Activated CD4-positive, alpha-beta T cell treated with anti-CD3 and anti-CD28 coated beads, Interleukin-2, amount 50 U/mL, for 24 hours (primary cell): Measurements from ENCODE around the gene POLR1E.
A peak's percentile ranks its signal among the peaks of the same experiment; 100 is the strongest.
"Not testable (repeated sequence)": the region's sequence is repeated elsewhere in the genome, so short reads cannot be mapped to it uniquely, and the experiment has no call there.

ENCODE experiments used
- DNase-seq, 2 donors: peaks; one replicate each; pipeline ENCODE4 v3.0.0-alpha.2; 2020; ENCODE audit warnings: low read depth in 1 of 2, low spot score in 1 of 2

The POLR1E gene

GRCh38 chr9:37464426-37465248 is 21.1 kb upstream of the POLR1E start:
- peak in 1 of 2 donors; percentile 43 for DNase-seq

GRCh38 chr9:37465249-37466036 is 20.3 kb upstream of the POLR1E start, which contains the start of gene ZBTB5:
ZBTB5 (minus strand) TSS chr9:37465450; CDS start chr9:37442551, 22,899 bp downstream.
- DNase-seq = peak; percentile 96 to 99

- DNase-seq = peak in 1 of 2 donors; percentile 16
These were observed 19.6 kb upstream of the POLR1E start for GRCh38 chr9:37466037-37466709.

- DNase-seq = not testable (repeated sequence)
These were observed 18.2 kb upstream of the POLR1E start for GRCh38 chr9:37467530-37467929.

- no peak for DNase-seq
These were observed 17.1 kb upstream of the POLR1E start for GRCh38 chr9:37468620-37469019.

- no peak for DNase-seq
These were observed 13.6 kb upstream of the POLR1E start for GRCh38 chr9:37471942-37472684.

GRCh38 chr9:37473982-37474381 is 11.8 kb upstream of the POLR1E start:
- DNase-seq = not testable (repeated sequence)

GRCh38 chr9:37474438-37474837 is 11.3 kb upstream of the POLR1E start:
- DNase-seq = no peak

GRCh38 chr9:37476930-37477329 is 8.8 kb upstream of the POLR1E start:
- no peak for DNase-seq

- DNase-seq = not testable (repeated sequence)
These were observed 8.3 kb upstream of the POLR1E start for GRCh38 chr9:37477443-37477842.

GRCh38 chr9:37477987-37478619 is 7.6 kb upstream of the POLR1E start:
- DNase-seq = not testable (repeated sequence)

GRCh38 chr9:37480759-37481158 is 5.0 kb upstream of the POLR1E start:
- no peak for DNase-seq

GRCh38 chr9:37486256-37486615 is 488 bp downstream of the POLR1E start:
- DNase-seq = no peak

- DNase-seq = no peak
These were observed 1.1 kb downstream of the POLR1E start for GRCh38 chr9:37486616-37487548.

- DNase-seq = no peak
These were observed 6.2 kb downstream of the POLR1E start for GRCh38 chr9:37491939-37492338.

- DNase-seq = no peak
These were observed 9.8 kb downstream of the POLR1E start for GRCh38 chr9:37495571-37495970.

GRCh38 chr9:37496020-37496419 is 10.3 kb downstream of the POLR1E start:
- no peak for DNase-seq

GRCh38 chr9:37497320-37497719 is 11.6 kb downstream of the POLR1E start:
- DNase-seq = no peak

- DNase-seq = no peak
These were observed 12.7 kb downstream of the POLR1E start for GRCh38 chr9:37498457-37498856.
